ENCODE results near the gene CDK11A.
"Not testable (repeated sequence)": the region's sequence is repeated elsewhere in the genome, so short reads cannot be mapped to it uniquely, and the experiment has no call there.

DNA sequence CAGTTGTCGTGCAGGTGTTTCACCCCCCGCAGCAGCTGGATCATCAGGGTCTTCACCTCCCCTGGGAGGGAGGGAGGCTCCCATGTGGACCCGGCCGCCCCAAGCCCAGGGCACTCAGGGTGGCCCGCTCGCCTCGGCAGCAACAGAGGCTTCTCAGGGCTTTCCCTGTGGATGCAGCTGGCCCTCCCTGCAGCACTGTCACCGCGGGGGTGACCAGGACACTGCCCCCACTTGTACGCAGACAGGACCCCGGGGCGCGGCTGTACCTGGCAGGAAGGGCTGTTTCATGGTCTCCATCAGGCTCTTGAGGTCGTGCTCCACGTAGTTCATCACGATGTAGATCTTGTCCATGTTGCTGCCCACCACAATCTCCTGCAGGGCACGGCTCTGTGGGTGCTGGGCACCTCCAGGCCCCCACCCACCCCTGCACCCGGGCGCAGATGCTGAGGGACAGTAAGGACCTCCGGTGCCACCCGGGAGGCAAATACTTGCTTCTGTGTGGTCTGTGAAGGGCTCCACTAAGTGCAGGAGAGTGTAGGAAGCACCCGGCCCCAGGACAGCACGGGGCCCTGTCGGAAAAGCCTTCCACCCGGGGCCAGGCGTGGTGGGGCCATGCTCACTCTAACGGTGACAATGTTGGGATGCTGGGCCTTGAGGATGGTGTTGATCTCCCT, 19.7 kb downstream of the CDK11A start:
- TF ChIP-seq, protein P1, sequence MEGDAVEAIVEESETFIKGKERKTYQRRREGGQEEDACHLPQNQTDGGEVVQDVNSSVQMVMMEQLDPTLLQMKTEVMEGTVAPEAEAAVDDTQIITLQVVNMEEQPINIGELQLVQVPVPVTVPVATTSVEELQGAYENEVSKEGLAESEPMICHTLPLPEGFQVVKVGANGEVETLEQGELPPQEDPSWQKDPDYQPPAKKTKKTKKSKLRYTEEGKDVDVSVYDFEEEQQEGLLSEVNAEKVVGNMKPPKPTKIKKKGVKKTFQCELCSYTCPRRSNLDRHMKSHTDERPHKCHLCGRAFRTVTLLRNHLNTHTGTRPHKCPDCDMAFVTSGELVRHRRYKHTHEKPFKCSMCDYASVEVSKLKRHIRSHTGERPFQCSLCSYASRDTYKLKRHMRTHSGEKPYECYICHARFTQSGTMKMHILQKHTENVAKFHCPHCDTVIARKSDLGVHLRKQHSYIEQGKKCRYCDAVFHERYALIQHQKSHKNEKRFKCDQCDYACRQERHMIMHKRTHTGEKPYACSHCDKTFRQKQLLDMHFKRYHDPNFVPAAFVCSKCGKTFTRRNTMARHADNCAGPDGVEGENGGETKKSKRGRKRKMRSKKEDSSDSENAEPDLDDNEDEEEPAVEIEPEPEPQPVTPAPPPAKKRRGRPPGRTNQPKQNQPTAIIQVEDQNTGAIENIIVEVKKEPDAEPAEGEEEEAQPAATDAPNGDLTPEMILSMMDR (IDR thresholded peaks at IDR 0.05) = not testable (repeated sequence)
- TF ChIP-seq EP300 (IDR thresholded peaks at IDR 0.05) = not testable (repeated sequence)

Data from tibial nerve (tissue), 4 donors.